Measurements from ENCODE around the gene BTBD1.

DNA sequence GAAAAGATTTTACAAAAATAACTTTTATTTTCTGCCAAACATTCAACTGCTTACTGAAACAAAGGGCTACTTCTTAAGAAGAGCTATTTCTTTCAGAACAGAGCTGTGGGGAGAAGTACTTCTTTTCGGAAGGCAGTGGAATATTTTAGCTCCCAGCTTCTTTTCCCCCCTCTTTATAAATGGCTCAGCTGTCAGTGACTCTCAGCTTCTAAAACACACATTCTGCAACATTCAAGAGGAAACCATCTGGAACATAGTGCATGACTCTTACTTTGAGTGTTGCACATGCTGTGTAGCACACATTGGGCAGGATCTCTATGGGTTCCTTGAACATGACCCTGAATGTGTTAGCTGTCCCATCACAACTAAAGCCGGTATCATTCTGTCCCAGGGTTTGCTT is 48.6 kb downstream of the BTBD1 start:
- TF ChIP-seq, protein P1, sequence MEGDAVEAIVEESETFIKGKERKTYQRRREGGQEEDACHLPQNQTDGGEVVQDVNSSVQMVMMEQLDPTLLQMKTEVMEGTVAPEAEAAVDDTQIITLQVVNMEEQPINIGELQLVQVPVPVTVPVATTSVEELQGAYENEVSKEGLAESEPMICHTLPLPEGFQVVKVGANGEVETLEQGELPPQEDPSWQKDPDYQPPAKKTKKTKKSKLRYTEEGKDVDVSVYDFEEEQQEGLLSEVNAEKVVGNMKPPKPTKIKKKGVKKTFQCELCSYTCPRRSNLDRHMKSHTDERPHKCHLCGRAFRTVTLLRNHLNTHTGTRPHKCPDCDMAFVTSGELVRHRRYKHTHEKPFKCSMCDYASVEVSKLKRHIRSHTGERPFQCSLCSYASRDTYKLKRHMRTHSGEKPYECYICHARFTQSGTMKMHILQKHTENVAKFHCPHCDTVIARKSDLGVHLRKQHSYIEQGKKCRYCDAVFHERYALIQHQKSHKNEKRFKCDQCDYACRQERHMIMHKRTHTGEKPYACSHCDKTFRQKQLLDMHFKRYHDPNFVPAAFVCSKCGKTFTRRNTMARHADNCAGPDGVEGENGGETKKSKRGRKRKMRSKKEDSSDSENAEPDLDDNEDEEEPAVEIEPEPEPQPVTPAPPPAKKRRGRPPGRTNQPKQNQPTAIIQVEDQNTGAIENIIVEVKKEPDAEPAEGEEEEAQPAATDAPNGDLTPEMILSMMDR (IDR thresholded peaks at IDR 0.05 in 2 of 3, conservative IDR thresholded peaks at IDR 0.05 in 1 of 3; ENCODE audit: borderline replicate concordance in 1 of 3, insufficient read depth in 1 of 3, low read depth in 2 of 3, low read length in 2 of 3) = no peak
- TF ChIP-seq, protein P2, sequence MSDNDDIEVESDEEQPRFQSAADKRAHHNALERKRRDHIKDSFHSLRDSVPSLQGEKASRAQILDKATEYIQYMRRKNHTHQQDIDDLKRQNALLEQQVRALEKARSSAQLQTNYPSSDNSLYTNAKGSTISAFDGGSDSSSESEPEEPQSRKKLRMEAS (IDR thresholded peaks at IDR 0.05) = no peak
- TF ChIP-seq SIN3A (IDR thresholded peaks at IDR 0.05; ENCODE audit: low read depth) (no peak), ZFX (IDR thresholded peaks at IDR 0.05) (no peak), ZNF274 (IDR thresholded peaks at IDR 0.05; ENCODE audit: low read depth, low read length) (no peak), CBX3 (IDR thresholded peaks at IDR 0.05; ENCODE audit: low read depth) (no peak), SP1 (IDR thresholded peaks at IDR 0.05; ENCODE audit: low read depth) (no peak), POLR2AphosphoS5 (IDR thresholded peaks at IDR 0.05; ENCODE audit: low read depth, low read length) (no peak), CEBPB (IDR thresholded peaks at IDR 0.05; ENCODE audit: low read depth) (no peak)

All from HCT116 (cell line).